H1 (cell line): Measurements from ENCODE around the gene ARMC7. TPM values are rescaled to one million over a fixed set of nuclear protein-coding genes. Genes with fewer than 3 reads are reported as not detected.

ENCODE experiments used
- ASH2L ChIP-seq: fragments of 200-600, 300-600 bp; sonication (generic); IDR thresholded peaks from one replicate; pipeline ENCODE4 v1.7.1; 2017; ENCODE audit warnings: low read length
- MAX ChIP-seq: IDR thresholded peaks from 2 replicates; pipeline ENCODE4 v1.6.1; 2012; ENCODE audit warnings: inconsistent platforms
- RBBP5 ChIP-seq: IDR thresholded peaks from 2 replicates; pipeline ENCODE4 v1.7.1; 2012; ENCODE audit warnings: low read depth, mild to moderate bottlenecking, inconsistent platforms, low read length, moderate library complexity, borderline replicate concordance
- polyA plus RNA-seq, 7 experiments: library from polyadenylated mRNA; depleted of rRNA in 3 of 7; stranded (reverse) in 5 of 7; unstranded in 2 of 7; fragments of >200 nt in 5 of 7; fragments of 200-250 nt in 2 of 7; gene quantifications; 1 replicate in 5 of 7; 2 replicates in 1 of 7; 4 replicates in 1 of 7; pipeline versions ENCODE4 v1.2.1 to v1.2.3, GENCODE V29; 2011 to 2013; ENCODE audit warnings: missing spikeins in 2 of 7, mixed read lengths in 2 of 7
- total RNA-seq: library from RNA; stranded (reverse); fragmentation: NEBNext Ultra II Directional; extraction: Animal tissue kit (Norgen Biotek cat#: 25700); gene quantifications from 2 replicates; pipeline ENCODE4 v1.2.1, GENCODE V29; 2021

The ARMC7 gene
- total and polyA plus RNA-seq, 2 of the 8 experiments (the other 6 are each of a cell fraction or from before 2014, with no cell fraction given) = 9.8 to 13.6 TPM

- TF ChIP-seq MAX (peak; percentile 69), RBBP5 (no peak), ASH2L (peak; percentile 7)
- TF ChIP-seq, all 59 proteins: peak for 8
Measured at GRCh38 chr17:75152922-75153779, 43.4 kb downstream of the ARMC7 start (continued).
